Hematopoietic multipotent progenitor cell treated with erythropoietin and hydrocortisone succinate and interleukin-3 and kit ligand, for 15 days (in vitro differentiated cells): ENCODE data around the gene HS3ST2.
"Not testable (repeated sequence)": the region's sequence is repeated elsewhere in the genome, so short reads cannot be mapped to it uniquely, and the experiment has no call there.

ENCODE experiments used
- DNase-seq: peaks from one replicate; pipeline ENCODE4 v3.0.0-alpha.2; 2015; ENCODE audit warnings: low spot score

HS3ST2 gene

DNA sequence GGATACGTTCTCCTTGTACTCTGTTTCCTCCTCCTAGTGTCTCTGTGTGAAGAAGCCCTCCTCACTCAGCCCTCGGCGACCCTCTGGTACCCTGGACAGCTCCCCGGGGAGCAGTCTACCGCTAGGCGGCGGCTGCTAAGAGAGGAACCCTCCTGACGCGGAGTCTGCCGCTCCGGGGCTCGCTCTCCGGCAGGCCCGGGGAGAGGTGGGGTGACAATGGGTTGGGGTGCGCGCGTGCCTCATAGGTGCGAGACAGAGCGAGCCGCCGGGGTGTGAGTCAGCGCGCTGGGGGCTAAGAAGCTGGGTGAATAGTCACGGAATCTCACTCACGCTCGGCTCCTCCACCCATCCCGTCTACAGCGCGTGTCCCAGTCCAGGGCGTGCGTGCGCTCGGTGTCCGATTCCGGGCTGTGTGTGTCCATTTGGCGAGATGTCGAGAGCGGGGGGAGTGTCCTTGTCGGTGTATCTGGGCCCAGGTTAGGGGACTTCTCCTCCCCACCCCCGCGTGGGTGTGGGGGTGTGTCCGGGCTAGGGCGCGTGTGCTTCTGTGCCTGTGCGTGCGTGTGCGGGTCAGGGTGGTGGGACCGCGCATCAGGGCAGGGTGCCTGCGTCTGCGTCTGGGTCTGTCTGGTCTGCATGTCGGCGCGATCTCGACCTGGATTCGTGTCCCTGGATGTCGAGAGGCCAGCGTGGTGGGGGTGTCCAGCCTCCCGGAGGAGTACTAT is 577 bp upstream of the HS3ST2 start:
- DNase-seq, result no peak

DNA sequence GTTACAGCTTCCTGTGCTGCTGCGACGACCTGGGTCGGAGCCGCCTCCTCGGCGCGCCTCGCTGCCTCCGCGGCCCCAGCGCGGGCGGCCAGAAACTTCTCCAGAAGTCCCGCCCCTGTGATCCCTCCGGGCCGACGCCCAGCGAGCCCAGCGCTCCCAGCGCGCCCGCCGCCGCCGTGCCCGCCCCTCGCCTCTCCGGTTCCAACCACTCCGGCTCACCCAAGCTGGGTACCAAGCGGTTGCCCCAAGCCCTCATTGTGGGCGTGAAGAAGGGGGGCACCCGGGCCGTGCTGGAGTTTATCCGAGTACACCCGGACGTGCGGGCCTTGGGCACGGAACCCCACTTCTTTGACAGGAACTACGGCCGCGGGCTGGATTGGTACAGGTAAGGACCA is 746 bp downstream of the HS3ST2 start:
- no peak for DNase-seq

DNA sequence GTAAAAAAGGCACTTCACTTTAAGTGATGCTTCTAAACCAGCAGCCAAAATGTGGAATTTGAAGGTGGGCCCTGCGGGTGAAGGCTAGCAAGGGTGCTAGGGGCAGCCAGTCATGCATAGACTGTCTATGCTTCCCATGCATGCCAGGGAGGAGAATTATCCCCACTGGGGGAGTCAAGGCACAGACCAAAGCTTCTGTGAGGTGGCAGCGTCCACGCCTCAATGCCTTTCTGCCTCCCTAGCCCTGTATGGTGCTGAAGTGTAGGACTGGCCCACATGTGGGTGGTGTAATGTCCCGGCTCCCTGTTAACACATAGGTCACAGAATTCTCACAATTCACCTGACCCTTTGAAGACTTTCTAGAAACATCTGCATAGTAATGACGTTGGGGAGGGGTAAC is 1.9 kb downstream of the HS3ST2 start:
- DNase-seq, result no peak

DNA sequence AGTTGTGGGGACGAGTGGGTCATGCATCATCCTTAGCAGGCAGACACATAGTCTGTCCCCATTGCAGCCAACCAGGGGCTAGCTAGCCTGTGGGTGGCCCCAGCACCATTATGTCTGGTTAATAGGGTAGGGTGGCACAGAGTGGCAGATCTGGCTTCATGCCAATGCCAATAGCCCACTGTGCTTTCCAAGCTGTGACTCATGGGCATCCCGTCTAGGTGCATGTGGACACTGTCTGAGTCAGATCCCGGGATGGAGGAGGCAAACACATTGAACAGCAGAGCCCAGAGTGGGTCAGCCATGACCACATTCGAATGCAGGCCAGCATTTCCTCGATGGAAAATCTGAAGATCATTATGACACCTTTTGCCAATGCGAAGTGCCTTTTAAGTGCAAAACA is 2.5 kb downstream of the HS3ST2 start:
- DNase-seq, result no peak

DNA sequence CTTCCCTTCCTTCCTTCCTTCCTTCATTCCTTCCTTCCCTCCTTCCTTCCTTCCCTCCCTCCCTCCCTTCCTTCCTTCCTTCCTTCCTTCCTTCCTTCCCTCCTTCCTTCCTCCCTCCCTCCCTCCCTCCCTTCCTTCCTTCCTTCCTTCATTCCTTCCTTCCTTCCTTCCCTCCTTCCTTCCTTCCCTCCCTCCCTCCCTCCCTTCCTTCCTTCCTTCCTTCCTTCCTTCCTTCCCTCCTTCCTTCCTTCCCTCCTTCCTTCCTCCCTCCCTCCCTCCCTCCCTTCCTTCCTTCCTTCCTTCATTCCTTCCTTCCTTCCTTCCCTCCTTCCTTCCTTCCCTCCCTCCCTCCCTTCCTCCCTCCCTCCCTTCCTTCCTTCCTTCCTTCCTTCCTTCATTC is 4.8 kb downstream of the HS3ST2 start:
- DNase-seq, result not testable (repeated sequence)

DNA sequence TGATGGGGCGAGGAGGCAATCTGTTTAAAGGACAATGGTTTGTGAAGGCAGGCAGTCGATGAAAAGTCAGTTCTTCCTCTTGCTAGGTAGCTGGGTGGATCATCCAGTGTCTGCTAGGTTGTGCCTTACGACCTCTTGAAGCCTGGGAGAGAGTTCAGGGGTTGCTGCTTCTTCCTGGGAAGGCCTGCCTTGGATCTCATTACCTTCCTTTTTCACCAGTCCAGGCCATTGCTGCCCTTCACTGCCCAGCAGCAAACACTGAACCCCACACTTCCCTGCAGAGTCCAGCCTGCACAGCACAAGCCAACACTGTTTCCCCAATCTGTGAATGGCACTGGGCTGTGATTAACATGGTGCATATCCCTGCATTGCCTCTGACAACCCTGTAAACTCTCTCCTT is 24.7 kb downstream of the HS3ST2 start:
- no peak for DNase-seq

DNA sequence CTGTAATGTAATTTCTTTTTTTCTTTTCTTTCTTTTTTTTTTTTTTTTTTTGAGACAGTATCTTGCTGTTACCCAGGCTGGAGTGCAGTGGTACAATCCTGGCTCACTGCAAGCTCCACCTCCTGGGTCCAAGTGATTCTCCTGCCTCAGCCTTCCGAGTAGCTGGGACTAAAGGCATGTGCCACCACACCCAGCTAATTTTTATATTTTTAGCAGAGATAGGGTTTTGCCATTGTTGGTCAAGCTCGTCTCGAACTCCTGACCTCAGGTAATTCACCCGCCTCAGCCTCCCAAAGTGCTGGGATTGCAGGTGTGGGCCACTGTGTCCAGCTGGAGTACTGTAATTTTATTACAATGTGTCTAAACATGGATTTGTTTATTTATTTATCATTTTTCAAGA is 28.1 kb downstream of the HS3ST2 start:
- DNase-seq, result not testable (repeated sequence)

DNA sequence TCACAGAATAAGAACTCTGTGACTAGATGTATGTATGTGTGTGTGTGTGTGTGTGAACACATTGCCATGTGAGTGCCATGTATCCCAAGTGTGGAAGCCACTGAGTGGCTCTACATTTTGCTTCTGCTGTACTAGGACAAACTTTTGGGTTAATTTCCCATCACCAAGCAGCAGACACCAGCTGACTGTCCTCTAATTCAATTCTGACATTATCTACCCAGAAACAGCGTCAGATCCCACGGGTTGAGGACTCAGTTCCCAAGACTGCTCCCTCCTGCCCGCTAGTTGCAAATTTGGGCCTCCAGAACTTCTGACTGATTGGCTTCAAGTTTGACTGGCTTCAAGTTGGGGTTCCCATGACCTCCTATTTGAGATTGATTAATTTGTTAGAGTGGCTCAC is 29.2 kb downstream of the HS3ST2 start:
- DNase-seq, result no peak

DNA sequence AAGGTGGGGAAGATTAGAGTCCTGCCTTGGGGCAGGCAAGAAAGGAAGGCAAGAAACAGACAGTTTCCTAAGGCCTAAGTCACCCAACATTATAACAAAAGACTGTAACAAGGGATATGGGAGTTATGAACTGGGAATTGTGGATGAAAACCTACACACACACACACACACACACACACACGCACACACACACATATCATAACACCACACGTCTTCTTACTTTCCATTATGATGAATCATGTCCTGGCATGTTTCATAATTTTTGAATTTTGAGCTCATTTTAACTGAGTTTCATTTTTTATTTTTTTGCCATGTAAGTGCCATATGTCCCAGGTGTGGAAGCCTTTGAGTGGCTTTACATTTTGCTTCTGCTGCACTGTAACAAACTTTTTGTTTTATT is 29.9 kb downstream of the HS3ST2 start:
- no peak for DNase-seq

DNA sequence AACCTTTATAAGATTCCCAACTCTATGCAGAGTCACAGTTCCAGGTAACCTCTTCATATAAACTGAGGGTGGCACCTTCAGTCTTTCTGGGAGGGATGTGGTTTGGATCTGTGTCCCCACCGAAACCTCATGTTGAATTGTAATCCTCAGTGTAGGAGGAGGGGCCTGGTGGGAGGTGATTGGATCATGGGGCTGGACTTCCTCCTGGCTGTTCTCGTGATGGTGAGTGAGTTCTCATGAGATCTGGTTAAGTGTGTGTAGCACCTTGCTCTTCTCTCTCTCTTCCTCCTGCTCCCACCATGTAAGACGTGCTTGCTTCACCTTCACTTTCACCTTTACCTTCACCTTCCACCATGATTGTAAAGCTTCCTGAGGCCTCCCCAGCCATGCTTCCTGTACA is 30.5 kb downstream of the HS3ST2 start:
- DNase-seq, result no peak

DNA sequence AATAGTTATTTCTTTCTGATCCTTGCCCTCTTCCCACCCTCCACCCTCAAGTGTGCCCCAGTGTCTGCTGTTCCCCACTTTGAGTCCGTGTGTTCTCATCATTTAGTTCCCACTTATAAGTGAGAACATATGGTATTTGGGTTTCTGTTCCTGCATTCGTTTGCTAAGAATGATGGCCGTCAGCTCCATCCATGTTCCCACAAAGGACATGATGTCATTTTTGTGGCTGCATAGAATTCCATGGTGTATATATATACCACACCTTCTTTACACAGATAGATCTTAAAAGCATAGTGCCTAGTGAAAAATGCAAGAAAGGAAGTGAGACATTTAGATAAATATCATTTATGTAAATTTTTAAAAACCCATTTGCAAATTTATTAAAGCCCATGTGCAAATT is 33.1 kb downstream of the HS3ST2 start:
- DNase-seq, result no peak

DNA sequence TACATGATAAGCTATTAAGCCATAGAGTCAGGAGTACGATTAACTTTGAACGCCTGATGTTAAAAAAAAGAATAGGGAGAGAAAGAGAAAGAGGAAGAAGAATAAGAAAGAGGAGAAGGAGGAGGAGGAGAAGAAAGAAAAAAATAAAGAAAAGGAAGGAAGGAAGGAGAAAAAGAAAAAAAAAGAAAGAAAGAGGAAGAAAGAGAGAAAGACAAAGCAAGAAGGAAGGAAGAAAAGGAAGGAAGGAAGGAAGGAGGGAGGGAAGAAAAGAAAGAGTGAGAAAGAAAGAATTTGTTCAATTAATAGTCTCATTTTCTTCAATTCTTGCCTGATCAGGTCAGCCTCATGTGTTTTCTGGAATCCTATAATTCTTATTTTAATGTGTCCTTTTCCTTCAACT is 33.7 kb downstream of the HS3ST2 start:
- DNase-seq, result no peak

DNA sequence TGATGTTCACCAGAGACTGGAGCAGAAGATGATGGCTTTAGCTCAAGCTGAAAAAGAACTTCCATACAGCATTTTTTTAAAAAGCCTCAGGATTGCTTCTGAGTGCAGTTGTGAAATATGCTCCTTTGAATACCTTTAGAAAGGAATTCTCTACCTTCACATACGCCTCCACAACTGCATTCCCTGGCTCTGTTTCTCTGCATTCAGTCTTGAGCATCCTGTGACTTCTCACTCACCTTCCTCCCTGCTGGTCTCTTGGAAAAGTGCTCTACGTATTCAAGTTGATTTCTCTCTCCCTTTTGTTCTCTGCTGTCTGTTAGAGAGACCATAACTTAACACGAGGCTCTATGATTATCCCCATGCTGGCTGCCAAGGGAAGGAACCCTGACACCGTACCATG is 34.5 kb downstream of the HS3ST2 start:
- DNase-seq, result no peak

DNA sequence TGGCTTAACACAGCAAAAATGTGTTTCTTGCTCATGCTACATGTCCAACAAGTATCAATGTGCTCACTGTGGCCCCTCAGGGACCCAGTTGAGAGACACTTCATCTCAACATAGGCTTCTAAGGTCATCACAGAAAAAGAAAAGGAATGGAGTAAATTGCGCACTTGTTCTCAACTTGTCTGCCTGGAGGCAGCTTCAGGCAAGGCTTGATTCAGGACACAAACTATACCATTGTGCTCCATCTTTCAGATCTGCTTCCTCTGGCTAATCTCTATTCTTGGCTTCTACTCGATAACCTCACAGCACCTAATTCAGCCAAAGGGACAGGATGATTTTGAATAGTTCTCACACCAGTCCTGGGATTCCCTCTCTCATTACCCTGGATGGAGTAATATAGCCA is 35.6 kb downstream of the HS3ST2 start:
- no peak for DNase-seq

DNA sequence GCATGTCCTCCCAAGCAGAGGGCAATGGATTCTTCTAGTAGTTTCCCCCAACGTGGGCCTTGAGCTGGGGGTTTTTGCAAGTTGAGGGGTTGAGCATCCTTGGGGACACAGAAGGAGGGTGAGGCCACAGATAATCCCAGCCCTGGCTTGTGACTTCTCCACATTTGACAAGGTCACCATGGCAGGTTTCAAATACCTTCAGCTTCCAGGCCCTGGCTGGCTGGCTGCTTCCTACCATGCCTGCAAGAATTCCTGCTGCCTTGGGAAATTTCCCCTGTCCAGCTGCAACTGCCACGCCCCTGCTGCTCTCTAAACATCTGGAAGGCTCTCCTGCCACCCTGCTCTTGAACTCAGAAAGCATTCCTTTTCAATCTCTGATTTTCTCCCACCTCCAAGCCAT is 41.3 kb downstream of the HS3ST2 start:
- no peak for DNase-seq

DNA sequence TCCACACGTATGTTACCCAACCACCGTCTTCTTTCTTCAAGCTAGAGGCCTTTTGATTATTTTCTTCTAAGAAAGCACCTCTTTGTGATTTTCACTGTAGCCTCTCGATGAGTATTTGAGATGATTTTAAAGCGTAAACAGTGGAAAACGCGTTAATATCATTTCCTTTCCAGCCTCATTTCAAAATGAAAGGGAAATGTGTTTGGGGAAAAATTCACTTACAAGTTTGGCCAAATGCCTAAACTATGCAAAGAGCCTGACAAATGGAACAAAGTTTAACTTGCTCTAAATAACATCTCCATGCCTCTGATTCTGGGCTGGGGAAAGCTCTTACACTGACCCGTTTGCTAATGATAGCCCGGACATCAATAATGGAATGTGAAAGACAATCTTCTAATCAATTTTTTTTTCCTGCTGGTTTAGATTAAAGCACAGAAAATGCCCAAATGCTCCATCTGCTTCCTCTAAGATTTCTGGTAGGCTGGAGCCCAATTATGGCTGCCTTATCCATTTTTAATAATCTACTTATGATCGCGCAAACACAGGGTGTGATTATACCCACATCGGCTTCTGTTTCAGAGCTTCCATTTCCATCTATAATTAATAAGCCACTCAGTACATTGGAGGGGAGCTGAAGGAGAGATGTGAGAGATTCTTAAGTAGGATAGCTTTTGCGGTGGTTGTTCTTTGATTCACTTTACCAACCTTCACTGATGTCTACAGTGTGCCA is 43.5 kb downstream of the HS3ST2 start:
- no peak for DNase-seq

DNA sequence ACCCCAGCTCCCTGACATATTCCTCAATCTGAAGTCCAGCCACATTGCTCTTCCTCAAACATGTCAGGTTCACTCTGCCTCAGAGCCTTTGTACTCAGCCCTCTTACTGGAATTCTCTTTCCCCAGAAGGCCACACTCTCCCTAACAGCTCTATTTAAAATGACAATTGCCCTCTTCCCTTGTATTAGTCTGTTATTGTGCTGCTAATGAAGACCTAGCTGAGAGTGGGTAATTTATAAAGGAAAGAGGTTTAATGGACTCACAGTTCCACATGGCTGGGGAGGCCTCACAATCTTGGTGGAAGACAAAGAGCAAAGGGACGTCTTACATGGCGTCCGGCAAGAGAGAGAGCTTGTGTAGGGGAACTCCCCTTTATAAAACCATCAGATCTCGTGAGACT is 46.0 kb downstream of the HS3ST2 start:
- no peak for DNase-seq

DNA sequence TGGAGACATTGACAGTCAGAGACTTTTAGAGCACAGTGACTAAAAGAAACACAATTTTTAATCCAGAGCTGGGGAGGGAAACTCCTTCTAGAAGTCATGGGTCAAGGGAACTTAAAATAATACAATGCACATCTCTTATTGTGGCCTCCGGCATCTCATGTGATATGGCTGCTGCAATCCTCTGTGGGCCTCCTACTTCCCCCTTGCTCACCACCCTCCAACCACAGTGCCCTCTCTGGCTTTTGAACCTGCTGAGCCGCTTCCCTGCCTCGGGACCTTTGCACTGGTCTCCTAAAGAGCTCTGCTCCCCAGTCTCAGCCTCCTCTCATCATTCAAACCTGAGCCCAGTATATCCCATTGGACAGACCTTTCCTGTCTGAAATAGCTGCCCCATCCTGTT is 47.6 kb downstream of the HS3ST2 start:
- no peak for DNase-seq

DNA sequence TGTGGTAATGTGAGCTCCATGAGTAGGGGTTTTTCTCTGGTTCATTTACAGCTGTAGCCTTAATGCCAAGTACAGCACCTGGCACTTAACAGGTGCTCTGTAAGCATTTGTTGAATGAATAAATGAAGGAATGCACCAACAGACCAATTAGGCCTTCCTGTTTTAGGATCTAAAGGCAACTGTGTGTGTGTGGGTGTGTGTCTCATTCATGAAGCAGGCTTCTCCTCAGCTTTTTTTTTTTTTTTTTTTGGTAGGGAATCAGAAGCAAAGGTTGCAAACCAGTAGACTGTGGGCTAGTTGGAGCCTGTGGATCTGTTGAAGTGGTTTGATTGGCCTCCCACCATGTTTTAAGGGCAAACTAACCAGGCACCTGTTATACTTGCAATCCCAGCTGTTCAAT is 48.1 kb downstream of the HS3ST2 start:
- no peak for DNase-seq

DNA sequence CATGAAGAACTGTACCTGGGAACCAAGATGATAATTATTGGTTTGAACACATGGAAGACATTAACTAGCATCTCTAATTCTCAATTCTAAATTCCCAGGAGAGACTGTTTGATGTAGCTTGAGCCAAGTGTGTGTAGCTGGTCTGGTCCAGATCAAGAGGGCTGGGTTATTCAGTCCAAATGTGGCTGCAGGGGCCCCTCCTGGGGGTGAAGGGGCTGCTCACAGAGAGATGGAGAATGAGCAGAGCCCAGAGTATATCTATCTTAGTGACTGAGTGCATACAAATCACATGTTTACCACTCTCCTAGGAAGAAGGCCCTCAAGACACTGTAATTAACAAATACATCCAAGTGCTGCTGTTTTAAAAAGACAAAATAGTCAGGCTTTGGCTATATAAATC is 50.4 kb downstream of the HS3ST2 start:
- DNase-seq, result no peak

DNA sequence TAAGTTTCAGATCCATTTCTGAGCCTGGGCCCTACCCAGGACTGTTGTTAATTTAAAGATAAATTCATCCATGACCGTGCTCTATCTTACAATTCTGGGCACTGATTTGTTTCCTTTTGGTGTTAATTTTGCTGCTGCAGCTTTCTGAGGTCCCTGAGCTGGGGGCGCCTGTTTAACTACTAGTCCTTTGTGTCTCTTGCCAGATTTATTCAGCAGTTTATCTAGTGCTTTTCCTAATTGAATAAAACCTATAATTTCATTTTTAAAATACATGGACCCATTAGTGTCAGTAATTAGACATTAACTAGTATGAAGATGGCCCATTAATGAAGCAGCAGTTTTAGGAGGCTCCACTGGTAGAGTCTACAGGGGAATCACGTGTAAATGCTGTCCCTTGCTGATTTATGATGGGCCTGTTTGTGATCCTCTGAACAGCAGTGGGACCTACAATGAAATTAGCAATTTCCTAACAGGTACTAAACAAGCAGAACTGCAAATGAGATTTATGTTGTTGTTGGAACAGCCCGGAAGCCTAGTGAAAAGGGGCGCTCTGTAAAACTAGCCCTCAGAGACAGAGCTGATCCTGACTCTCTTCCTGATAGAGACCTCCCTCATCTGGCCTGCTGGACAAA is 54.7 kb downstream of the HS3ST2 start:
- DNase-seq, result no peak

DNA sequence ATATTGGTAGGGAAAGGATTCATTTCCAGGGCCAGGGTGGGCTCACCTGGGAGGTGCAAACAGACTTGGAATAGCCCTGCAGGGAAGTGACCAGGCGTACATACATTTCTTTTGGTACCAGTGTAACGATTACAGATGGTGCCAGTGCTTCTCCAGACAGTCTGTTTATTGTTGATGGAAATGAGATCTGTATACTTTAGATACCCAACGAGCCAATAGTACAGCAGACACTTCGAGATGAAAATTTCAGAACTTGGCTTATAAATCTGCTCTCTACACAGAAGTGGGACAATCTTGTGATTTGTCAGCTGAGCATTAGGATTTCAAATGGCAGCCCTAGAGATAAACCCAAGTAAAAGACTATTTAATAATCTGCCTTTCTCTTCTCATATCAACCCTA is 57.9 kb downstream of the HS3ST2 start:
- DNase-seq, result no peak

DNA sequence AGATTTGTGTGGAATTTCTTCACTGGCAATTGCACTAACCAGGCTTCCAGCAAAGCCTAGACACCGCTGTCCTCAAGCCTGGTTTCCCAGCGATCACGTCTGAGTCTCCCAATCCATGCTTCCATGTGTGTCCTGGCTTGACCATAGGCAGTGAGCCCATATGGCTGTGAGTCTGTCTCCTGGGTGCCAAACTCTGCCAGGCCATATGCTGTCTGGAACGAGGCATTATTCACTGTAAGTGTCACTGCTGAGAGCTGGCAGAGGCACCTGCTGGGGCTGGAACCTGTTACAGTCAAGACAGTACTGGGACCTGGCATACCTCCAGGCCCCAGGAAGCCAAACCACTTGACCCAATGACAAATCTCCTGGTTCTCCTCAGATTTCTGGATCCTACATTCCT is 60.4 kb downstream of the HS3ST2 start:
- DNase-seq, result no peak

DNA sequence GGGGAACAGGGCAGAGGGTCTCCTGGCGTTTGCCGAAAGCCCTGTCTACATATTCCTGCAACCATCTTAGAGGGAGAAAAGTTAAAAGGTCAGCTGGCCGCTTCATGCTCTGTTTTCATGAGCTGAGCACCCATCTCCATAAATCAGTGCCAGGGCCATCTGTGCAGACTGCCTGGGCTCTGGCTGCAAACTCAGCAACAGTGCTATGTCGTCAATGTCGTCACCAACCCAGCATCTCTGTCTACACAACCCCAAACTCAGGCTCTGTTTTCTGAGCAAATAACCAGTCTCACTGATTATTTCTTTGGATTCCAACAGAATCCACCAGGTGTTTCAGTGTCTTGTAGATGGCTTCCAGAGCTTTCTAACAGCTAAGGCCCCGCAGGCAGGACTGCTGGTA is 65.0 kb downstream of the HS3ST2 start:
- no peak for DNase-seq
